Spleen (tissue), 11 donors: ENCODE data around the gene EPB41L4A. TPM values are rescaled to one million over a fixed set of nuclear protein-coding genes. Genes with fewer than 3 reads are reported as not detected.

ENCODE experiments used
- DNase-seq: peaks from one replicate; pipeline ENCODE4 v3.0.0-alpha.2; 2020
- H3K27ac ChIP-seq, 8 donors: fragments of 200-600 bp; sonication (generic) in 7 of 8; 1 replicate in 4 of 8; 2 replicates in 4 of 8; pipeline versions ENCODE4 v1.5.0 to v1.8.0; 2016 to 2021; ENCODE audit warnings: inconsistent platforms in 4 of 8, mild to moderate bottlenecking in 4 of 8, moderate library complexity in 1 of 8
- H3K27me3 ChIP-seq, 7 donors: fragments of 200-600 bp; sonication (generic) in 6 of 7; replicated peaks in 1 of 7; 1 replicate in 4 of 7; 2 replicates in 3 of 7; pipeline versions ENCODE4 v1.5.0 to v1.8.0; 2016 to 2021; ENCODE audit warnings: inconsistent platforms in 3 of 7, mild to moderate bottlenecking in 1 of 7
- H3K36me3 ChIP-seq, 6 donors: fragments of 200-600 bp; sonication (generic) in 5 of 6; 1 replicate in 4 of 6; 2 replicates in 2 of 6; pipeline versions ENCODE4 v1.5.0 to v1.8.0; 2016 to 2021; ENCODE audit warnings: inconsistent platforms in 2 of 6
- H3K4me1 ChIP-seq, 6 donors: fragments of 200-600 bp; sonication (generic) in 5 of 6; 1 replicate in 3 of 6; 2 replicates in 3 of 6; pipeline versions ENCODE4 v1.5.0 to v1.8.0; 2016 to 2021; ENCODE audit warnings: inconsistent platforms in 3 of 6
- H3K4me3 ChIP-seq, 8 donors: fragments of 200-600 bp; sonication (generic) in 7 of 8; 1 replicate in 4 of 8; 2 replicates in 4 of 8; pipeline versions ENCODE4 v1.5.0 to v1.8.0; 2016 to 2021; ENCODE audit warnings: inconsistent platforms in 4 of 8, mild to moderate bottlenecking in 4 of 8, moderate library complexity in 2 of 8
- H3K9me3 ChIP-seq, 8 donors: fragments of 200-600 bp; sonication (generic) in 7 of 8; 1 replicate in 4 of 8; 2 replicates in 4 of 8; pipeline versions ENCODE4 v1.5.0 to v1.8.0; 2016 to 2021; ENCODE audit warnings: inconsistent platforms in 4 of 8
- CTCF ChIP-seq, 11 experiments: fragments of 200-600 bp in 7 of 11; fragments of 450-650 bp in 4 of 11; sonication (generic) in 4 of 11; IDR thresholded peaks in 8 of 11; conservative IDR thresholded peaks in 3 of 11; 1 replicate in 7 of 11; 2 replicates in 4 of 11; pipeline versions ENCODE4 v1.4.0 to v1.8.0; 2016 to 2021; ENCODE audit warnings: antibody characterized with exemption in 11 of 11, inconsistent platforms in 4 of 11, mild to moderate bottlenecking in 1 of 11
- POLR2A ChIP-seq, 3 donors: fragments of 450-650 bp; IDR thresholded peaks; one replicate each; pipeline ENCODE4 v1.5.1; 2017; ENCODE audit warnings: antibody characterized with exemption in 3 of 3, mild to moderate bottlenecking in 1 of 3
- POLR2AphosphoS5 ChIP-seq, 3 donors: sonication (generic); formaldehyde crosslinking; IDR thresholded peaks; one replicate each; pipeline ENCODE4 v1.5.1; 2017; ENCODE audit warnings: antibody characterized with exemption in 3 of 3
- WGBS, 5 donors: extraction: QIAGEN DNeasy Blood & Tissue Kit in 3 of 5; methylation state at CpG; one replicate each; pipeline versions ENCODE4 v1.1.5 to v1.1.7; 2013 to 2018; 5-methylcytosine and 5-hydroxymethylcytosine counted together
- intact Hi-C: fragments of 100-400 bp; cut with DNase I; formaldehyde crosslinking; loops from one replicate; pipeline ENCODE4 v1.15.0; 2023; ENCODE audit warnings: low total_unique reads
- polyA plus RNA-seq, 3 donors: library from polyadenylated mRNA; stranded (reverse); fragments of 200-250 nt; gene quantifications; one replicate each; pipeline ENCODE4 v1.2.1, GENCODE V29; 2013
- total RNA-seq, 7 donors: library from RNA; depleted of rRNA in 3 of 7; stranded (reverse); fragments of >200 nt in 3 of 7; fragmentation: NEBNext Ultra II Directional in 4 of 7; extraction: Animal tissue kit (Norgen Biotek cat#: 25700) in 4 of 7; gene quantifications; one replicate each; pipeline versions ENCODE4 v1.1.0 to v1.2.1, GENCODE V29; 2016 to 2021
- donor health status: healthy with polysubstance abuse.
- donor health status: DM: no; HTN: no; CAD: no; lungs with moderate emphysema.
- donor health status: DM: no; HTN: no; CAD: no.
- donor health status: Bipolar disorder and iron deficiency.
- donor health status: healthy.
- donor health status: DM: no; HTN: no; CAD: no.
- donor health status: DM: yes; HTN: yes; CAD: no.

EPB41L4A gene
- total and polyA plus RNA-seq, 10 donors, result 1.4 to 28.1 (median 12.2) TPM

- TF ChIP-seq POLR2AphosphoS5 (IDR thresholded peaks at IDR 0.05), result no peak
- TF ChIP-seq CTCF (IDR thresholded peaks at IDR 0.05 in 8 of 11, conservative IDR thresholded peaks at IDR 0.05 in 3 of 11), result no peak
- TF ChIP-seq POLR2A (IDR thresholded peaks at IDR 0.05), result no peak
- intact Hi-C loops, result no loop called here
- H3K9me3 ChIP-seq, result no peaks in the 10 kb centered on the region
- no peak overlapping the region for H3K4me3 ChIP-seq
- no peak for DNase-seq
- no peak overlapping the region for H3K27ac ChIP-seq
- H3K4me1 ChIP-seq, result no peaks in the 10 kb centered on the region
- H3K36me3 ChIP-seq, result no peaks in the 10 kb centered on the region
- no peaks in the 10 kb centered on the region for H3K27me3 ChIP-seq
Observed at GRCh38 chr5:112238473-112238872, 180.6 kb downstream of the EPB41L4A start.

- H3K27me3 ChIP-seq, result no peaks in the 10 kb centered on the region
- no peak overlapping the region for H3K27ac ChIP-seq
- no peak for DNase-seq
- 83 to 92% (median 83%) methylated on average over 2 of the region's 2 CpGs for WGBS, 5 donors
- TF ChIP-seq CTCF (IDR thresholded peaks at IDR 0.05 in 8 of 11, conservative IDR thresholded peaks at IDR 0.05 in 3 of 11) (no peak), POLR2AphosphoS5 (IDR thresholded peaks at IDR 0.05) (no peak), POLR2A (IDR thresholded peaks at IDR 0.05) (no peak)
- no peaks in the 10 kb centered on the region for H3K36me3 ChIP-seq
- H3K4me3 ChIP-seq, result no peak overlapping the region
- no peaks in the 10 kb centered on the region for H3K4me1 ChIP-seq
- no peaks in the 10 kb centered on the region for H3K9me3 ChIP-seq
- intact Hi-C loops, result no loop called here
Observed at GRCh38 chr5:112237456-112237855, 181.6 kb downstream of the EPB41L4A start.

- no peak for DNase-seq
- Histone ChIP-seq H3K36me3 (no peaks in the 10 kb centered on the region), H3K27me3 (no peaks in the 10 kb centered on the region), H3K4me1 (peaks cover 0 to 2% (median 0%) of the 10 kb centered on the region in 6 donors), H3K27ac (no peak overlapping the region), H3K4me3 (no peak overlapping the region), H3K9me3 (no peaks in the 10 kb centered on the region)
- intact Hi-C loops, result no loop called here
- TF ChIP-seq POLR2AphosphoS5 (IDR thresholded peaks at IDR 0.05) (no peak), POLR2A (IDR thresholded peaks at IDR 0.05) (no peak), CTCF (IDR thresholded peaks at IDR 0.05 in 8 of 11, conservative IDR thresholded peaks at IDR 0.05 in 3 of 11) (no peak)
- WGBS, 5 donors, result 86 to 97% (median 94%) methylated on average over 1 of the region's 1 CpG
Observed at GRCh38 chr5:112234000-112234399, 185.1 kb downstream of the EPB41L4A start.

GRCh38 chr5:112232667-112233066, 186.4 kb downstream of the EPB41L4A start:
- intact Hi-C loops, result no loop called here
- 76 to 94% (median 89%) methylated on average over 1 of the region's 1 CpG for WGBS, 5 donors
- Histone ChIP-seq H3K27ac (no peak overlapping the region), H3K27me3 (no peaks in the 10 kb centered on the region), H3K4me3 (no peak overlapping the region), H3K36me3 (no peaks in the 10 kb centered on the region), H3K4me1 (peaks cover 0 to 12% (median 6%) of the 10 kb centered on the region in 6 donors), H3K9me3 (no peaks in the 10 kb centered on the region)
- no peak for TF ChIP-seq CTCF (IDR thresholded peaks at IDR 0.05 in 8 of 11, conservative IDR thresholded peaks at IDR 0.05 in 3 of 11)
- TF ChIP-seq POLR2A (IDR thresholded peaks at IDR 0.05), result no peak
- TF ChIP-seq POLR2AphosphoS5 (IDR thresholded peaks at IDR 0.05), result no peak
- no peak for DNase-seq
